A172 (cell line): ENCODE data around the gene SHISAL1. TPM values are rescaled to one million over a fixed set of nuclear protein-coding genes. Genes with fewer than 3 reads are reported as not detected.

ENCODE experiments used
- DNase-seq: peaks from one replicate; pipeline ENCODE4 v3.0.0-alpha.2; 2015; ENCODE audit warnings: low spot score
- total RNA-seq: library from RNA; depleted of rRNA; stranded (reverse); fragments of >200 nt; shearing (Covaris generic); gene quantifications from 2 replicates; pipeline ENCODE4 v1.2.3, GENCODE V29; 2014; rRNA removed

Gene SHISAL1
- total RNA-seq, 1 experiment from 2014 or later = 3.1 TPM

GRCh38 chr22:44194569-44194968 is 118.2 kb downstream of the SHISAL1 start:
- no peak for DNase-seq

Other genes starting within 250 kb of the SHISAL1 start
- gene PARVG, start 132.0 kb downstream of the SHISAL1 start, total RNA-seq = not detected in 2 replicates
- 15.8 and 16.6 TPM in 2 replicates for gene RTL6, start 185.3 kb upstream of the SHISAL1 start, total RNA-seq